DND-41 (cell line): ENCODE measurements around the gene DSCAML1.

Experiments
- CTCF ChIP-seq: IDR thresholded peaks from 2 replicates; pipeline ENCODE4 v1.5.1; 2012; ENCODE audit warnings: borderline replicate concordance, low read length, moderate library complexity, mild to moderate bottlenecking; ENCODE audit not compliant: poor library complexity, severe bottlenecking; ENCODE audit errors: extremely low read depth
- EZH2 ChIP-seq: IDR thresholded peaks from 3 replicates; pipeline ENCODE4 v1.6.1; 2012; ENCODE audit warnings: borderline replicate concordance, low read depth, mild to moderate bottlenecking, moderate library complexity, low read length, inconsistent platforms; ENCODE audit not compliant: severe bottlenecking

DNA sequence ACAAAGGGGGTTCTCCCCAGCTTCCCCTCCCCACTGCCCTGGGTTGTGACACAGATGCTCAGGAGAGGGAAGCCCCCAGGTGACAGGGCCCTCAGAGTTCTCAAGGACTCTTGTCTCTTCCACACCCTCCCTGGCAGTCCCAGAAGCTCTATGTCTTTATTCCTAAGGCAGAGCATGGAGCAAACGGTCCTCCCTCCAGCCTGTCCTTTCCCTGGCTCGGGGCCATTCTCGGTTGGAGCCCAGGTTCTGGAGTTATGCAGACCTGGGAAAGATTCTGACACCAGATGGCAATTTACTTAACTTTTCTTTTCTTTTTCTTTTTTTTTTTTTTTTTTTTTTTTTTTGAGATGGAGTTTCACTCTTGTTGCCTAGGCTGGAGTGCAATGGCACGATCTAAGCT is 282.8 kb downstream of the DSCAML1 start:
- TF ChIP-seq CTCF = no peak
- TF ChIP-seq EZH2 = no peak
